Stimulated activated CD4-positive, alpha-beta T cell treated with anti-CD3 and anti-CD28 coated beads, TNF-alpha, amount 100 ng/mL, for 24 hours (primary cell): ENCODE results near the gene CHST15.

ENCODE experiments used
- DNase-seq, 3 experiments: peaks; one replicate each; pipeline ENCODE4 v3.0.0-alpha.2; 2020; ENCODE audit warnings: low read depth in 3 of 3

The CHST15 gene

GRCh38 chr10:124065382-124066125, 27.8 kb downstream of the CHST15 start:
- no peak for DNase-seq

GRCh38 chr10:124064676-124065075, 28.7 kb downstream of the CHST15 start:
- no peak for DNase-seq

- DNase-seq = no peak
Observed at GRCh38 chr10:124063750-124064603, 29.4 kb downstream of the CHST15 start.

GRCh38 chr10:124062390-124062789, 31.0 kb downstream of the CHST15 start:
- no peak for DNase-seq

GRCh38 chr10:124061030-124061429, 32.4 kb downstream of the CHST15 start:
- DNase-seq = no peak

- DNase-seq = no peak
Observed at GRCh38 chr10:124060148-124060720, 33.2 kb downstream of the CHST15 start.

GRCh38 chr10:124059551-124059950, 33.8 kb downstream of the CHST15 start:
- DNase-seq = no peak

GRCh38 chr10:124058346-124059003, 34.9 kb downstream of the CHST15 start:
- no peak for DNase-seq

- no peak for DNase-seq
Observed at GRCh38 chr10:124057601-124058000, 35.8 kb downstream of the CHST15 start.

- no peak for DNase-seq
Observed at GRCh38 chr10:124056337-124056980, 36.9 kb downstream of the CHST15 start.

- no peak for DNase-seq
Observed at GRCh38 chr10:124053971-124054370, 39.4 kb downstream of the CHST15 start.

GRCh38 chr10:124052561-124052960, 40.8 kb downstream of the CHST15 start:
- DNase-seq = no peak

GRCh38 chr10:124050021-124051015, 43.1 kb downstream of the CHST15 start:
- no peak for DNase-seq

- DNase-seq = no peak
Observed at GRCh38 chr10:124049484-124049883, 43.9 kb downstream of the CHST15 start.

GRCh38 chr10:124048371-124049290, 44.8 kb downstream of the CHST15 start:
- no peak for DNase-seq

- DNase-seq = no peak
Observed at GRCh38 chr10:124047427-124048152, 45.8 kb downstream of the CHST15 start.

- DNase-seq = no peak
Observed at GRCh38 chr10:124045801-124046355, 47.5 kb downstream of the CHST15 start.

- no peak for DNase-seq
Observed at GRCh38 chr10:124045276-124045675, 48.1 kb downstream of the CHST15 start.
